HG03442 (cell line): ENCODE data around the gene COL5A3.
"Not testable (repeated sequence)": the region's sequence is repeated elsewhere in the genome, so short reads cannot be mapped to it uniquely, and the experiment has no call there.

Experiments
- ATAC-seq: cut with Tn5 transposase; IDR thresholded peaks from one replicate; pipeline ENCODE4 v1.9.1; 2021; ENCODE audit warnings: mild to moderate bottlenecking, moderate library complexity; ENCODE audit not compliant: unreplicated experiment

Gene COL5A3

GRCh38 chr19:9972103-9972502 is 38.2 kb downstream of the COL5A3 start:
- ATAC-seq: no peak

DNA sequence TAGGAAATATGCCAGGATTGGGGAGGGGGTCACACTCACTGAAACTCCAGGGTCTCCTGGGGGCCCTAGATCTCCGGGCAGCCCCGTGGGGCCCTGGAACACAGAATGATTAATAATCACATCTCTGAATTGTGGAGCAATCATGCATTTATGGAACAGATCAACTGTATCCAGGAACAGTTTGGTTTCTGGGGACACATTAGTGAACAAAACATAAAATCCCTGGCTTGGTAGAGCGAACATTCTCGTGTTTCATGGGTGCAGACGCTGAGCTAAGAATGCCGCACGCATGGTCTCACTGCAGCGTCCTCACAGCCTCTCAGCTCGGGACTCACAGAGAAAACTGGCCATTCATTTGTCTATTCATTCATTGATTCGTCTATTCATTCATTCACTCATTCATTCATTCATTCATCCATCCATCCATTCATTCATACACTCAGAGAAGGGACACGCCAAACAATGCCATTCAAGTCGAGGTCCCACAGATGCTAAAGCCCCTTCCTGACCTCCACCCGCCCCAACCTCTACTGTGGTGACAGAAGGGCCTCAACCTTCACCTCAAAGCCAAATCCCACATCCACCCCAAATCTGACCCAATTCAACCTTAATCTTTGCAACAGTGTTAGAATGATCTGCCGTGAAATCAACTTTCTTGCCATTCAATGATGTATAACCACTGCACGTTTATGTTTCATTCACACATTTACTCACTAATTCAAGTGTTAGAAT is 39.0 kb downstream of the COL5A3 start:
- no peak for ATAC-seq

DNA sequence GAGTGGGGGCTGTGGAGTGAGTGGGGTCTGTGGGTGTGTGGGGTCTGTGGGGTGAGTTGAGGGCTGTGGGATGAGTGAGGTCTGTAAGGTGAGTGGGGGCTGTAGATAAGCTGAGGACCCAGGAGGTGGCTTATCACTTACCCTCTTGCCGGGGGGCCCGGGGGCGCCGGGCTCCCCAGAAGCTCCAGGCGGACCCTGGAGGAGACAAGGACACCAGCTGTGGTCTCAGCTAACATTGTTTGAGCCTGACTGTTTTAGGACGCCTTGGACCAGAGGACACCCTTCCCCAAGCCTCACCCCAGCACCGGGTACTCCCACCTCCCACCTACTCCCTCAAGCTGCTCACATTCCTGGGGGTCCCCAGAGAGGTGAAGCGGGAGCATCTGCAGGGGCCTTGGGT is 39.8 kb downstream of the COL5A3 start:
- ATAC-seq: no peak

DNA sequence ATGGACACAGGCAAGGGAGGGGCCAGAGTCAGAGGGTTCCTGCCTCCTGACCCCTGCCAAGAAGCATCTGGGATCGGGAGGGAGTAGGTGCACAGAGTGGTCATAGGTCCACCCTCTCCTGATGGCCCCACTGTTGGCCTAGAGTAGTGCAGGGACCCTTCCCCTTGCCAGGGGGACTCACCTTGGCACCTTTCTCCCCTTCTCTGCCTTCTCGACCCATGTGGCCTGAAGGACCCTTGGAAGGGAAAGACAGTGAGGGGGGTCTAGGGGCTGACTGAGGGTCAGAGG is 40.7 kb downstream of the COL5A3 start:
- no peak for ATAC-seq

GRCh38 chr19:9968820-9969687 is 41.2 kb downstream of the COL5A3 start:
- ATAC-seq: no peak

DNA sequence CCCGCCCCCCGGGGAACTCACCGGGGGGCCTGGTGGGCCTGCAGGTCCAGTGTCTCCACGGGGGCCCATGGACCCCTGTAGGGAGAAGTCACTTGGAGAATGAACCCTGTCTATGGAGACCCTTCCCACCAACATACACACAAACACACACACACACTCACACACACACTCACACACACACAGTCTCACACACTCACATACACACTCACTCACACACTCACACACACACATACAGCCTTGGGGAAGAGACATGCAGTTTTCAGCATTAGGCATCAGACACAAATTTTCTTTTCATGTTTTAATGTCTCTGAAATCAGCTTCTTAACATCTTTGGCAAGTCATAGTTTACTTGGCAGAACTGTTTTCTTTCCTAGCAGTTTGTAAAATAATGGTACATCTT is 43.0 kb downstream of the COL5A3 start:
- ATAC-seq: no peak

DNA sequence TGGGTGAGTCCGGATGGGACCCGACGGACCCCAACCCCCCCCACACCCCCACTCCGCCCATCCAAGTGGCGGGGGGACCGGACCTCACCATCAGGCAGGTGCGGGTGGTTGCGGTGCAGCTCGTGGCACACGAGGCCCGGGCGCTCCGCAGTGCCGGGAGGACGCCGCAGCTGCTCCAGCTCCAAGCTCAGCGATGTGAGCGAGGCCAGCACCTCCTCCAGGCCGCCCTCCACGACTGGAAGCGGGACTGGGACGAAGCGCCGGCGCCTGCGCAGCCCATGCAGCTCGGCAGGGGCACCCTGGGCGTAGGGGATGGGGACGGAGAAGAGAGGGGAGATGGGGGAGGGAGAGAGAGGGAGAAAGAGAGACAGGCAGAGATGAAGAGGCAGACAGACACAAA is 43.9 kb downstream of the COL5A3 start:
- ATAC-seq: no peak

GRCh38 chr19:9966024-9966423 is 44.3 kb downstream of the COL5A3 start:
- ATAC-seq: no peak

DNA sequence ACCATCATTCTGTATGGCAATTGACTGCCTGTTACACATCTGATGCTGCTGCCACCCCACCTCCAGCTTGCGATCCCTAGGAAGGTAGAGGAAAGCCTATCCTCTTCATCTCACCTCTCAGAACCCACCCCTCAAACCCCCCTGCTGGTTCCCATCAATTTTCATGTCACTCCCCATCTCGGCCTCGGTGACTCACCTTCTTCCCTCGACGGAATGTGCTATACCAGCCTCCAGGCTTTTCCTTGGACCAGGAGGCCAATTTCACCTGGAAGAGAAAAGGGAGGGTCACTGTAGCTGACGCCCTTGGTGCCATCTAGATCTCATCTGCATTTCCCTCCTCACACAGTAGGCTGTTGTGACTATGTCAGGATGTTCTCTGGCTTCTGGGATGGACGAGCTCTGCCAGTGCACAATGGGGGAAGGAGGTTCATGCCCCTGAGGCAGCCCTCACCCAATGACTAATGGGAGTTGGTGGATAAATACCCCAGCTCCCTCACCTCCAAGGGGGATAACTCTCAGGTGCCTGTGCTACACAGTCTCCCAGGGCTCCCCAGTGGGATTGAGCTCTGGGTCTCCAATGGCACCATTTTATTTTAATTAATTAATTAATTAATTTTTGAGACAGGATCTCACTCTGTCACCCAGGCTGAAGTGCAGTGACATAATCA is 47.5 kb downstream of the COL5A3 start:
- ATAC-seq: no peak

GRCh38 chr19:9961103-9961502 is 49.2 kb downstream of the COL5A3 start:
- no peak for ATAC-seq

GRCh38 chr19:9958379-9958821 is 51.9 kb downstream of the COL5A3 start:
- no peak for ATAC-seq

GRCh38 chr19:9956956-9957355 is 53.3 kb downstream of the COL5A3 start:
- ATAC-seq: no peak

- no peak for ATAC-seq
Observed at GRCh38 chr19:9953802-9954542, 56.3 kb downstream of the COL5A3 start.

GRCh38 chr19:9952276-9952675 is 58.0 kb downstream of the COL5A3 start:
- no peak for ATAC-seq

GRCh38 chr19:9947441-9947840 is 62.9 kb downstream of the COL5A3 start:
- no peak for ATAC-seq

DNA sequence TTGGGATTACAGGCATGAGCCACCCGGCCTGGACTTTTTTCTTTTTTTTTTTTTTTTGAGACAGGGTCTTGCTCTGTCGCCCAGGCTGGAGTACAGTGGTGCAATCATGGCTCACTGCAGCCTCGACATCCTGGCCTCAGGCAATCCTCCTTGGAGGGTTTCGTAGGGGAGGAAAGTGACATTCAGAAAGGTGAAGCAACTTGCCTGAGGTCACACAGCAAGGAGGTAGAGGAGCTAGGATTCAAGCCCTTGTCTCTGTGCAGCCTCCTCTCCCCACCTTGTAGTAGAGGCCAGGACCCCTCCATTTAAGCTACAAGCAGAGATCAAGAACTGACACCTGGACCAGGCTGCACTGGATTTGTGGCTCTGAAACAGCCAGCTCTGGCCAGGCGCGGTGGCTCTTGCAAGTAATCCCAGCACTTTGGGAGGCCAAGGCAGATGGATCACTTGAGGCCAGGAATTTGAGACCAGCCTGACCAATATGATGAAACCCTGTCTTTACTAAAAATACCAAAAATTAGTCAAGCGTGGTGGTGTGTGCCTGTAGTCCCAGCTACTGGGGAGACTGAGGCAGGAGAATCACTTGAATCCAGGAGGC is 63.7 kb downstream of the COL5A3 start:
- ATAC-seq: not testable (repeated sequence)

- ATAC-seq: no peak
Observed at GRCh38 chr19:9945319-9945966, 64.9 kb downstream of the COL5A3 start.

GRCh38 chr19:9943744-9944143 is 66.6 kb downstream of the COL5A3 start:
- ATAC-seq: no peak

DNA sequence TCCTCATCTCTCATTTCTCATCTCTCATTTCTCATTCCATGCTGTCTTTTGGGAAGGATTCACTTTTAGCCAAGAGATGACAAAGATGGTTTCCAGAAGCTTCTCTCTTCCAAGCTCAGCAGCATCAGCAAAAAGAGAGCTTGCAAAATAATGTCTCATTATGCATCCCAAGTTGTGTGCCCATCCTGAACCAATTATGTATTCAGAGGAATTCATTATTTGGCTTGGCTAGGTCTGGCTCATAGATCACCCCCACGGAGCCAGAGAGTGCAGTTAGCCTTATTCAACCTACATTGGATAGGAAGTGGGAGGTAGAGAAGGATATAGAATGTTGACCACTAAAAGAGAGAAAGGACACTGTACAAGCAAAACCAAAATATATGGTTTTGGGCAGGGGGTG is 68.6 kb downstream of the COL5A3 start:
- ATAC-seq: no peak

DNA sequence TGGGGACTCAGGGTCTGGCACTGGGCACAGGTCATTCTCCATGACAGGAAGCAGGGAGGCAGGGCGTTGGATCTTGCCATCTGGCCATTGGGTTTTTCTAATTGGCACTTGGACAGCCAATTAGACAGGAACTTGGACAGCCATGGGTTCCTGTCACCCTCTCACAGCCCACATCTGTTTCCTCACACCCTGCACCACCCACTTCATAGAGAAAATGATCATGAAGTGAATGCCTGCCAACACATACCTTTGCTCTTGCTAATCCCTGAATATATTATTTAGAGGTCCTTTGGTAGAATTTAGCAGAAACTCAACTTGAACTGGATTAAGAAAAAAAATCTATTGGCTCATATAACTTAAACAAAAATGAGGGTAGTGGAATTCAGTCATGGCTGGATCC is 69.1 kb downstream of the COL5A3 start:
- ATAC-seq: no peak
